ENCODE data around the gene PHLDA3. TPM values are rescaled to one million over a fixed set of nuclear protein-coding genes. Genes with fewer than 3 reads are reported as not detected.

The PHLDA3 gene
- total RNA-seq, 1 donor from 2014 or later = 21.1 TPM

DNA sequence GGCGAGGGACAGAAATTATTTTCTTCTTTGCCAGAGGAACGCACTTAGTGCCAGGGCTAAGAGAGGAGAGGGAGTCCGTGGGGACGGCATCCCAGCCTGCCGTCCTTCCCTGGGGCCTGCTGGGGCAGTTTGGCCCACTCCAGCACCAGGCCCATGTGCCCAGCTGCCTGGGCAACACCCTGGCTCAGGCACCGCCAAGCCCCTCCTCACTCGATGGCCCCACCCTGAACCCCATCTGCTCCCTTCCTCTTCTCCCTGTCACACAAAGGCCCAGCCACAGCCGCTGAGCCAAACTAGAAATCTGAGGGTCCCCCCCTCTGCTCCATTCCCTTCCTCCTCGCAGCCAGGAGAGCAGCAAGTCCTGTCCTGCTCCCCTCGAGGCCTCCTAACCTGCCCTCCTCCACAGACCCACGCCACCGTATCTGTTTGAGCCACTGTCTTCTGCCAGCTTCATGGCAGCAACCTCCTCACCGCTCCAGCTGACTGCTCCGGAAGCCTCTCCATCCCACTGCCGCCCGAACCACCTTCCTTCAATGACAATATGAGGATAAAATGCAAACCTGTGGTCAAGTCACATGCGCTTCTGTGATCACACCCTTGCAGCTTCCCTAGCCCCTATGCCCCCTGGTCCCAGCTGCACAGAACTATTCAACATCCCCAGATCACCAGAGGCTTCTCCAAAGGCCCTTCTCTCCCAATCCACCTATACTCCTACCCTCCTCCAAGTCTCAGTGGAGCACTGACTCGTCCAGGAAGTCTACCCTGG is 39.1 kb downstream of the PHLDA3 start:
- intact Hi-C loops (cut with micrococcal nuclease) = no loop called here
- Histone ChIP-seq H3K4me3 (no peak overlapping the region), H3K9me3 (replicated peaks) (no peaks in the 10 kb centered on the region), H3K36me3 (no peaks in the 10 kb centered on the region), H3K27ac (replicated peaks) (no peak overlapping the region), H3K4me1 (peaks cover 9% of the 10 kb centered on the region), H3K27me3 (ENCODE audit: low read depth) (no peaks in the 10 kb centered on the region)
- TF ChIP-seq, protein P1, sequence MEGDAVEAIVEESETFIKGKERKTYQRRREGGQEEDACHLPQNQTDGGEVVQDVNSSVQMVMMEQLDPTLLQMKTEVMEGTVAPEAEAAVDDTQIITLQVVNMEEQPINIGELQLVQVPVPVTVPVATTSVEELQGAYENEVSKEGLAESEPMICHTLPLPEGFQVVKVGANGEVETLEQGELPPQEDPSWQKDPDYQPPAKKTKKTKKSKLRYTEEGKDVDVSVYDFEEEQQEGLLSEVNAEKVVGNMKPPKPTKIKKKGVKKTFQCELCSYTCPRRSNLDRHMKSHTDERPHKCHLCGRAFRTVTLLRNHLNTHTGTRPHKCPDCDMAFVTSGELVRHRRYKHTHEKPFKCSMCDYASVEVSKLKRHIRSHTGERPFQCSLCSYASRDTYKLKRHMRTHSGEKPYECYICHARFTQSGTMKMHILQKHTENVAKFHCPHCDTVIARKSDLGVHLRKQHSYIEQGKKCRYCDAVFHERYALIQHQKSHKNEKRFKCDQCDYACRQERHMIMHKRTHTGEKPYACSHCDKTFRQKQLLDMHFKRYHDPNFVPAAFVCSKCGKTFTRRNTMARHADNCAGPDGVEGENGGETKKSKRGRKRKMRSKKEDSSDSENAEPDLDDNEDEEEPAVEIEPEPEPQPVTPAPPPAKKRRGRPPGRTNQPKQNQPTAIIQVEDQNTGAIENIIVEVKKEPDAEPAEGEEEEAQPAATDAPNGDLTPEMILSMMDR (IDR thresholded peaks at IDR 0.05; ENCODE audit: borderline replicate concordance) = no peak
- DNase-seq = no peak

DNA sequence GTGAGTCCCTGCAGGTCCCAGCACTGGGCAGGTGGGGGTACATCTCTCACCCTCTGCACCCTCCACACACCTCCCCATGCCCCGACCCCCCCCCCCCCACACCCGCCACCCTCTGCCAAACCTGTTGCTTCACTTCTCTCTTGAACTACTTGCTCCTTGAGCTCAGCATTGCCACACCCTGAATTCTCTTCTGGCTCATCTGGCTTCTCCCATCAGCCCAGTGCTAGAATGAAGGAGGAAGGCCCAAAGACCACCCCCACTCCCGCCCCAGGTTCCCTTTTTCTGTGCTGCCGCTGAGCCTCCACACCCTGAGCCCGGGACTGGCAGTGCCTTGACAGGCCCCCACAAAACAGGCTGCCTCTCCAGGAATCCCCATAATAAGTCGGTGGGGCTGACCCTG is 41.0 kb downstream of the PHLDA3 start:
- Histone ChIP-seq H3K9me3 (replicated peaks) (peaks cover 4% of the 10 kb centered on the region), H3K4me3 (no peak overlapping the region), H3K27ac (replicated peaks) (no peak overlapping the region)

DNA sequence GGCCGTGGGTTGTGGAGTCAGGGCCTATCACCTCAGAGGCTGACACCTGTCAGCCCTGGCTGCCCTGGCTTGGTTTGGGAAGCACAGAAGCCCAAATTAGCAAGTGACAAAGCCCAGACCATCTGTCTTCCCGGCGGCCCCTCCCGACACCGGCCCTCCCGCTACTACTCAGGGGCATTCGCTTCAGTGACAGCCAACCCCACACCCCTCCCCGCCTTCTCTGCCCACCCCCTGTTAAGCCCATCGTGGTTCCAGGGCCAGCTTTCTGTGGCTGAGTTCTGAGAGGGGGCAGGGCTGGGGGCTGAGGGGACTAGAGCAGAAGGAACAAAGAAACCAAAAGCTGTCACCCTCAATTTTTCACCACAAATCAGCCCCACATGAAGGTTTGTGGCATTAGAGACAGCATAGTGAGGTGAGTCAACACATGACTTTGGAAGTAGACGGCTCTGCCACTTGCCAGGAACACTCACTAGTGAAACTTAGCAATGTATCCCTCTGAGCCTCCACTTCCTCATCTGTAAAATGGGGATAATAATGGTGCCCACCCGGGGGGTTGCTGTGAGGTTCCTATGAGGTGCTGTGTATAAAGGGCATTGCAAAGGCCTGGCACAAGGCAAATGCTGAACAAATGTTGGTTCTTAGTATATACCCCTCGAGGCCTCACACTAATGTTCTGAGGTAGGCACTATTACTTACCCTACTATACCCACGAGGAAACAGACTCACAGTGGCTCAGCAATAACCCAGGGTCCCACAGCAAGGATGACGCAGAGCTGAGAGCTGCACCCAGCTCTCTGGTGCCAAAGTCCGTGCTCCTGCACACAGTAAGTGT is 42.3 kb downstream of the PHLDA3 start:
- H3K4me1 ChIP-seq = peaks cover 9% of the 10 kb centered on the region
- TF ChIP-seq, protein P1 (IDR thresholded peaks at IDR 0.05; ENCODE audit: borderline replicate concordance) = no peak

More for the DNA sequence above, 41.0 kb downstream of the PHLDA3 start:
- intact Hi-C loops (cut with micrococcal nuclease) = no loop called here
- Histone ChIP-seq H3K4me1 (peaks cover 9% of the 10 kb centered on the region), H3K36me3 (no peaks in the 10 kb centered on the region), H3K27me3 (ENCODE audit: low read depth) (no peaks in the 10 kb centered on the region)
- TF ChIP-seq, protein P1 (IDR thresholded peaks at IDR 0.05; ENCODE audit: borderline replicate concordance) = no peak
- no peak for DNase-seq

DNA sequence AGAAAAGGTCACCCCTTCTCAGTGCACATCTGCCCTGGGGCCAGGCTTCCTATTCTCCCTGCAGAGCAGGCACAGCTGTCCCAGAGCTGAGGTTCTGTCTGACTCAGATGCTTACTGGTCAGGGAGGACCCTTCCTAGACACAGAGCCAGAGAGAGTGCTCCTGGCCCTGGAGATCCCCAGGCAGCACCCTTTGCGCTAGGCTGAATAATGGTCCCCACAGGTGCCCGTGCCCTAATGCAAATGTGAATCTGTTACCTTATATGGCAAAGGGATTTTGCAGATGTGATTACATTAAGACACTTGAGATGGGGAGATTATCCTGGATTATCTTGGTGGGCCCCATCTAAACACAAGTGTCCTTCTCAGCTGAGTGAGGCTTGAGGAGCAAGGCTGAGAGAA is 44.8 kb downstream of the PHLDA3 start:
- Histone ChIP-seq H3K27ac (replicated peaks) (no peak overlapping the region), H3K27me3 (ENCODE audit: low read depth) (no peaks in the 10 kb centered on the region), H3K9me3 (replicated peaks) (peaks cover 4% of the 10 kb centered on the region), H3K36me3 (no peaks in the 10 kb centered on the region), H3K4me3 (no peak overlapping the region), H3K4me1 (peaks cover 18% of the 10 kb centered on the region)
- DNase-seq = no peak
- TF ChIP-seq, protein P1 (IDR thresholded peaks at IDR 0.05; ENCODE audit: borderline replicate concordance) = no peak
- intact Hi-C loops (cut with micrococcal nuclease) = no loop called here

More for the DNA sequence above, 42.3 kb downstream of the PHLDA3 start:
- H3K27ac ChIP-seq (replicated peaks) = peak overlapping the region; percentile 39
- intact Hi-C loops (cut with micrococcal nuclease) = no loop called here
- peaks cover 4% of the 10 kb centered on the region for H3K9me3 ChIP-seq (replicated peaks)
- no peaks in the 10 kb centered on the region for H3K36me3 ChIP-seq
- H3K27me3 ChIP-seq (ENCODE audit: low read depth) = no peaks in the 10 kb centered on the region
- DNase-seq = peak; percentile 36
- H3K4me3 ChIP-seq = no peak overlapping the region

DNA sequence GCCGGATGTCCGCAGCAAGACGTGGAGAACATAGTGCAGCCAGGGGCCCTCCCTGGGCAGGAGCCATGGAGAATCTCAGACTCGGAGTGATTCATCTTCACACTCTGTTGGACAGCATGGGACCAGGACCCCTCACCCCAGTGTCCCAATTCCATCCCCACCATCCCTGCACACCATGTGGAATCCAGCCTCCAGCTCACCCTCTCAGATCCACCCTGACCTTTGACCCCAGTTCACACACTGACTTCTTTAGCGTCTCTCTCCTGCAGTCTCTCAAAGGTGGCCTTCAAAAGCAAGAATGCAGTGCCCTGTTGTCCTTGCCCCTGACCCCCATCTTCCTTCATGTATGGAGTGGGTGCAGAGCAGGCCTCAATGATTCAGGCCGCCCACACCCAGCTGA is 45.3 kb downstream of the PHLDA3 start:
- H3K4me1 ChIP-seq = peaks cover 18% of the 10 kb centered on the region
- no peak overlapping the region for H3K4me3 ChIP-seq
- no peaks in the 10 kb centered on the region for H3K36me3 ChIP-seq
- no peak overlapping the region for H3K27ac ChIP-seq (replicated peaks)
- peaks cover 4% of the 10 kb centered on the region for H3K9me3 ChIP-seq (replicated peaks)
- TF ChIP-seq, protein P1 (IDR thresholded peaks at IDR 0.05; ENCODE audit: borderline replicate concordance) = no peak
- H3K27me3 ChIP-seq (ENCODE audit: low read depth) = no peaks in the 10 kb centered on the region
- intact Hi-C loops (cut with micrococcal nuclease) = no loop called here
- no peak for DNase-seq
